K562 (cell line): Measurements from ENCODE around the gene LCA5L. TPM values are rescaled to one million over a fixed set of nuclear protein-coding genes. Genes with fewer than 3 reads are reported as not detected.

Experiments
- KLF6 ChIP-seq: fragments of 250-450 bp; sonication (Bioruptor Pico); IDR thresholded peaks from 2 replicates; pipeline ENCODE4 v1.4.0; 2020; ENCODE audit warnings: mild to moderate bottlenecking, moderate library complexity, borderline replicate concordance
- polyA plus RNA-seq, 8 experiments: library from polyadenylated mRNA; depleted of rRNA in 4 of 8; stranded (reverse) in 5 of 8; unstranded in 3 of 8; fragments of >200 nt; fragmentation: Nextera tagmentation in 2 of 8; fragmentation: Illumina TruSeq in 1 of 8; extraction: Ambion mirVana in 2 of 8; extraction: Trizol in 1 of 8; gene quantifications; 2 replicates each; pipeline versions ENCODE4 v1.2.1 to v1.2.3, GENCODE V29; 2011 to 2014; ENCODE audit warnings: inconsistent platforms in 1 of 8, missing spikeins in 1 of 8
- total RNA-seq, 7 experiments: library from RNA; depleted of rRNA in 6 of 7; stranded (reverse); fragments of >200 nt in 6 of 7; fragmentation: Illumina TruSeq in 2 of 7; extraction: Trizol in 2 of 7; gene quantifications; 2 replicates each; pipeline versions ENCODE4 v1.2.1 to v1.2.3, GENCODE V29; 2011 to 2021; ENCODE audit warnings: low replicate concordance in 1 of 7
- TF ChIP-seq, protein P1 (sequence below): fragments of 450-650 bp; IDR thresholded peaks from 2 replicates; pipeline ENCODE4 v1.6.1; 2016; ENCODE audit warnings: mild to moderate bottlenecking, moderate library complexity
- TF ChIP-seq, protein P2 (sequence below), 2 experiments: fragments of 450-650 bp; IDR thresholded peaks; 2 replicates each; pipeline ENCODE4 v1.6.1; 2016

Gene LCA5L
- total and polyA plus RNA-seq, 9 of the 15 experiments (the other 6 are each of a cell fraction or from before 2014, with no cell fraction given), result 1.8 to 4.9 (median 3.8) TPM

DNA sequence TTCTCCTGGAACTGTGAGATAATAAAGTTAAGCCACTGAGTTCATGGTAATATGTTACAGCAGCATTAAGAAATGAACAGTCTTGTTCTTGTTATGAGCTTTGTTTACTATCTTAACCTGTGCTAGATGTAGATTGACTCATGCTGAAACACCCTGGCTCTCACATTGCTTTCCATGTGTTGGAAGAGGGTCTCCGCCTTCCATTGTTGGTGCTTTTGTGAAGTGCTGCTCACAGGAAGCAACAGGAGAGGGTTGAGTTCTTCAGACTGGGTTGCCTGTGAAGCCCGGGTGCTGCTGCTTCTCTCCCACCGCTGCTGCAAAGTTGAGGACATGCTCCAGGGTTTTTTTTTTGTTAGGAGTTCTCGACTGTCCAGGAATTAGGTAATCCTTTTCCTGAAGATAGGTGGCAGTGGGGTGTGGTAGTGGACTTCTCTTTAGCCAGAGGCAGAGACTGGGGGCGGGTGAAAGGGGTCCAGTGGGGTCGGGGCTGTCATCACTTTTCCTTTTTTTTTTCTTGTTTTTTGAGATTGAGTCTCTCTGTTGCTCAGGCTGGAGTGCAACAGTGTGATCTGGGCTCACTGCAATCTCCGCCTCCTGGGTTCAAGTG is 68.0 kb downstream of the LCA5L start (continued):
- TF ChIP-seq, protein P1, sequence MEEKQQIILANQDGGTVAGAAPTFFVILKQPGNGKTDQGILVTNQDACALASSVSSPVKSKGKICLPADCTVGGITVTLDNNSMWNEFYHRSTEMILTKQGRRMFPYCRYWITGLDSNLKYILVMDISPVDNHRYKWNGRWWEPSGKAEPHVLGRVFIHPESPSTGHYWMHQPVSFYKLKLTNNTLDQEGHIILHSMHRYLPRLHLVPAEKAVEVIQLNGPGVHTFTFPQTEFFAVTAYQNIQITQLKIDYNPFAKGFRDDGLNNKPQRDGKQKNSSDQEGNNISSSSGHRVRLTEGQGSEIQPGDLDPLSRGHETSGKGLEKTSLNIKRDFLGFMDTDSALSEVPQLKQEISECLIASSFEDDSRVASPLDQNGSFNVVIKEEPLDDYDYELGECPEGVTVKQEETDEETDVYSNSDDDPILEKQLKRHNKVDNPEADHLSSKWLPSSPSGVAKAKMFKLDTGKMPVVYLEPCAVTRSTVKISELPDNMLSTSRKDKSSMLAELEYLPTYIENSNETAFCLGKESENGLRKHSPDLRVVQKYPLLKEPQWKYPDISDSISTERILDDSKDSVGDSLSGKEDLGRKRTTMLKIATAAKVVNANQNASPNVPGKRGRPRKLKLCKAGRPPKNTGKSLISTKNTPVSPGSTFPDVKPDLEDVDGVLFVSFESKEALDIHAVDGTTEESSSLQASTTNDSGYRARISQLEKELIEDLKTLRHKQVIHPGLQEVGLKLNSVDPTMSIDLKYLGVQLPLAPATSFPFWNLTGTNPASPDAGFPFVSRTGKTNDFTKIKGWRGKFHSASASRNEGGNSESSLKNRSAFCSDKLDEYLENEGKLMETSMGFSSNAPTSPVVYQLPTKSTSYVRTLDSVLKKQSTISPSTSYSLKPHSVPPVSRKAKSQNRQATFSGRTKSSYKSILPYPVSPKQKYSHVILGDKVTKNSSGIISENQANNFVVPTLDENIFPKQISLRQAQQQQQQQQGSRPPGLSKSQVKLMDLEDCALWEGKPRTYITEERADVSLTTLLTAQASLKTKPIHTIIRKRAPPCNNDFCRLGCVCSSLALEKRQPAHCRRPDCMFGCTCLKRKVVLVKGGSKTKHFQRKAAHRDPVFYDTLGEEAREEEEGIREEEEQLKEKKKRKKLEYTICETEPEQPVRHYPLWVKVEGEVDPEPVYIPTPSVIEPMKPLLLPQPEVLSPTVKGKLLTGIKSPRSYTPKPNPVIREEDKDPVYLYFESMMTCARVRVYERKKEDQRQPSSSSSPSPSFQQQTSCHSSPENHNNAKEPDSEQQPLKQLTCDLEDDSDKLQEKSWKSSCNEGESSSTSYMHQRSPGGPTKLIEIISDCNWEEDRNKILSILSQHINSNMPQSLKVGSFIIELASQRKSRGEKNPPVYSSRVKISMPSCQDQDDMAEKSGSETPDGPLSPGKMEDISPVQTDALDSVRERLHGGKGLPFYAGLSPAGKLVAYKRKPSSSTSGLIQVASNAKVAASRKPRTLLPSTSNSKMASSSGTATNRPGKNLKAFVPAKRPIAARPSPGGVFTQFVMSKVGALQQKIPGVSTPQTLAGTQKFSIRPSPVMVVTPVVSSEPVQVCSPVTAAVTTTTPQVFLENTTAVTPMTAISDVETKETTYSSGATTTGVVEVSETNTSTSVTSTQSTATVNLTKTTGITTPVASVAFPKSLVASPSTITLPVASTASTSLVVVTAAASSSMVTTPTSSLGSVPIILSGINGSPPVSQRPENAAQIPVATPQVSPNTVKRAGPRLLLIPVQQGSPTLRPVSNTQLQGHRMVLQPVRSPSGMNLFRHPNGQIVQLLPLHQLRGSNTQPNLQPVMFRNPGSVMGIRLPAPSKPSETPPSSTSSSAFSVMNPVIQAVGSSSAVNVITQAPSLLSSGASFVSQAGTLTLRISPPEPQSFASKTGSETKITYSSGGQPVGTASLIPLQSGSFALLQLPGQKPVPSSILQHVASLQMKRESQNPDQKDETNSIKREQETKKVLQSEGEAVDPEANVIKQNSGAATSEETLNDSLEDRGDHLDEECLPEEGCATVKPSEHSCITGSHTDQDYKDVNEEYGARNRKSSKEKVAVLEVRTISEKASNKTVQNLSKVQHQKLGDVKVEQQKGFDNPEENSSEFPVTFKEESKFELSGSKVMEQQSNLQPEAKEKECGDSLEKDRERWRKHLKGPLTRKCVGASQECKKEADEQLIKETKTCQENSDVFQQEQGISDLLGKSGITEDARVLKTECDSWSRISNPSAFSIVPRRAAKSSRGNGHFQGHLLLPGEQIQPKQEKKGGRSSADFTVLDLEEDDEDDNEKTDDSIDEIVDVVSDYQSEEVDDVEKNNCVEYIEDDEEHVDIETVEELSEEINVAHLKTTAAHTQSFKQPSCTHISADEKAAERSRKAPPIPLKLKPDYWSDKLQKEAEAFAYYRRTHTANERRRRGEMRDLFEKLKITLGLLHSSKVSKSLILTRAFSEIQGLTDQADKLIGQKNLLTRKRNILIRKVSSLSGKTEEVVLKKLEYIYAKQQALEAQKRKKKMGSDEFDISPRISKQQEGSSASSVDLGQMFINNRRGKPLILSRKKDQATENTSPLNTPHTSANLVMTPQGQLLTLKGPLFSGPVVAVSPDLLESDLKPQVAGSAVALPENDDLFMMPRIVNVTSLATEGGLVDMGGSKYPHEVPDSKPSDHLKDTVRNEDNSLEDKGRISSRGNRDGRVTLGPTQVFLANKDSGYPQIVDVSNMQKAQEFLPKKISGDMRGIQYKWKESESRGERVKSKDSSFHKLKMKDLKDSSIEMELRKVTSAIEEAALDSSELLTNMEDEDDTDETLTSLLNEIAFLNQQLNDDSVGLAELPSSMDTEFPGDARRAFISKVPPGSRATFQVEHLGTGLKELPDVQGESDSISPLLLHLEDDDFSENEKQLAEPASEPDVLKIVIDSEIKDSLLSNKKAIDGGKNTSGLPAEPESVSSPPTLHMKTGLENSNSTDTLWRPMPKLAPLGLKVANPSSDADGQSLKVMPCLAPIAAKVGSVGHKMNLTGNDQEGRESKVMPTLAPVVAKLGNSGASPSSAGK, result 0 out of 2 replicates have a peak, but pooled peaks have one; percentile 37
- TF ChIP-seq, protein P2, sequence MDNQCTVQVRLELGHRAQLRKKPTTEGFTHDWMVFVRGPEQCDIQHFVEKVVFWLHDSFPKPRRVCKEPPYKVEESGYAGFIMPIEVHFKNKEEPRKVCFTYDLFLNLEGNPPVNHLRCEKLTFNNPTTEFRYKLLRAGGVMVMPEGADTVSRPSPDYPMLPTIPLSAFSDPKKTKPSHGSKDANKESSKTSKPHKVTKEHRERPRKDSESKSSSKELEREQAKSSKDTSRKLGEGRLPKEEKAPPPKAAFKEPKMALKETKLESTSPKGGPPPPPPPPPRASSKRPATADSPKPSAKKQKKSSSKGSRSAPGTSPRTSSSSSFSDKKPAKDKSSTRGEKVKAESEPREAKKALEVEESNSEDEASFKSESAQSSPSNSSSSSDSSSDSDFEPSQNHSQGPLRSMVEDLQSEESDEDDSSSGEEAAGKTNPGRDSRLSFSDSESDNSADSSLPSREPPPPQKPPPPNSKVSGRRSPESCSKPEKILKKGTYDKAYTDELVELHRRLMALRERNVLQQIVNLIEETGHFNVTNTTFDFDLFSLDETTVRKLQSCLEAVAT (IDR thresholded peaks at IDR 0.05), result 0 out of 4 replicates have a peak, but pooled peaks of 1 of the 2 experiments have one; percentile 17
- TF ChIP-seq KLF6 (CRISPR knock-in tag), result peak; percentile 84; the same call in 1 of the 2 replicates
